CD4-positive, alpha-beta T cell treated with Interleukin-12 subunit alpha and Interleukin-12 subunit beta, for 1 hour (primary cell): ENCODE data around the gene CDC42EP5.

ENCODE experiments used
- DNase-seq: peaks from one replicate; pipeline ENCODE4 v3.0.0-alpha.2; 2020

Gene CDC42EP5

GRCh38 chr19:54461613-54462012, 11.5 kb downstream of the CDC42EP5 start:
- DNase-seq: no peak

GRCh38 chr19:54461210-54461609, 11.9 kb downstream of the CDC42EP5 start:
- no peak for DNase-seq

- DNase-seq: no peak
Measured at GRCh38 chr19:54460230-54461005, 12.7 kb downstream of the CDC42EP5 start.

- no peak for DNase-seq
Measured at GRCh38 chr19:54459282-54460229, 13.5 kb downstream of the CDC42EP5 start.

GRCh38 chr19:54458648-54459281, 14.3 kb downstream of the CDC42EP5 start:
- DNase-seq: no peak

- DNase-seq: no peak
Measured at GRCh38 chr19:54457773-54458647, 15.1 kb downstream of the CDC42EP5 start.

GRCh38 chr19:54456423-54457373, 16.4 kb downstream of the CDC42EP5 start:
- no peak for DNase-seq

GRCh38 chr19:54455786-54456422, 17.2 kb downstream of the CDC42EP5 start:
- DNase-seq: no peak

- no peak for DNase-seq
Measured at GRCh38 chr19:54454781-54455675, 18.1 kb downstream of the CDC42EP5 start.

- no peak for DNase-seq
Measured at GRCh38 chr19:54453921-54454780, 18.9 kb downstream of the CDC42EP5 start.

GRCh38 chr19:54452626-54453025, 20.5 kb downstream of the CDC42EP5 start:
- no peak for DNase-seq

GRCh38 chr19:54451997-54452396, 21.1 kb downstream of the CDC42EP5 start:
- DNase-seq: no peak

GRCh38 chr19:54451331-54451871, 21.7 kb downstream of the CDC42EP5 start:
- no peak for DNase-seq

- no peak for DNase-seq
Measured at GRCh38 chr19:54449701-54450069, 23.4 kb downstream of the CDC42EP5 start.

GRCh38 chr19:54448774-54449700, 24.1 kb downstream of the CDC42EP5 start, which contains the start of gene LENG8:
Gene LENG8 (plus strand): TSS chr19:54449199. CDS start chr19:54451345, 2,146 bp downstream.
- DNase-seq: peak; percentile 98

GRCh38 chr19:54448040-54448773, 24.9 kb downstream of the CDC42EP5 start:
- peak; percentile 50 for DNase-seq
